Activated CD4-positive, alpha-beta T cell treated with anti-CD3 and anti-CD28 coated beads, Interleukin-2, Interleukin-6, amounts not matched to agents 100 ng/mL and 50 ng/mL, durations not matched to agents 16 hours and 8 hours (primary cell): Measurements from ENCODE around the gene COX6A2.
A peak's percentile ranks its signal among the peaks of the same experiment; 100 is the strongest.
"Not testable (repeated sequence)": the region's sequence is repeated elsewhere in the genome, so short reads cannot be mapped to it uniquely, and the experiment has no call there.

Experiments
- DNase-seq: peaks from one replicate; pipeline ENCODE4 v3.0.0-alpha.2; 2020

COX6A2 gene

GRCh38 chr16:31436221-31437045 is 8.3 kb upstream of the COX6A2 start:
- no peak for DNase-seq

GRCh38 chr16:31435341-31436220 is 7.4 kb upstream of the COX6A2 start:
- DNase-seq = no peak

GRCh38 chr16:31430380-31431052 is 2.4 kb upstream of the COX6A2 start:
- DNase-seq = no peak

GRCh38 chr16:31429796-31430195 is 1.6 kb upstream of the COX6A2 start:
- no peak for DNase-seq

GRCh38 chr16:31429314-31429713 is 1.2 kb upstream of the COX6A2 start:
- no peak for DNase-seq

GRCh38 chr16:31428638-31429247 is 583 bp upstream of the COX6A2 start:
- DNase-seq = no peak

- DNase-seq = peak; percentile 42
Measured at GRCh38 chr16:31427441-31428278, 500 bp downstream of the COX6A2 start.

GRCh38 chr16:31423801-31424200 is 4.4 kb downstream of the COX6A2 start:
- DNase-seq = no peak

- DNase-seq = no peak
Measured at GRCh38 chr16:31423241-31423640, 4.9 kb downstream of the COX6A2 start.

- DNase-seq = peak; percentile 87
Measured at GRCh38 chr16:31421587-31421986, 6.6 kb downstream of the COX6A2 start.

GRCh38 chr16:31420037-31420436 is 8.1 kb downstream of the COX6A2 start:
- peak; percentile 46 for DNase-seq

- DNase-seq = no peak
Measured at GRCh38 chr16:31417916-31418315, 10.2 kb downstream of the COX6A2 start.

GRCh38 chr16:31417036-31417435 is 11.1 kb downstream of the COX6A2 start:
- DNase-seq = not testable (repeated sequence)

- DNase-seq = no peak
Measured at GRCh38 chr16:31416371-31416770, 11.8 kb downstream of the COX6A2 start.

- no peak for DNase-seq
Measured at GRCh38 chr16:31414706-31415105, 13.5 kb downstream of the COX6A2 start.

GRCh38 chr16:31413943-31414342 is 14.2 kb downstream of the COX6A2 start:
- no peak for DNase-seq

- no peak for DNase-seq
Measured at GRCh38 chr16:31413381-31413780, 14.8 kb downstream of the COX6A2 start.

- DNase-seq = no peak
Measured at GRCh38 chr16:31412750-31413149, 15.4 kb downstream of the COX6A2 start.

GRCh38 chr16:31411024-31411844 is 16.9 kb downstream of the COX6A2 start:
- no peak for DNase-seq

GRCh38 chr16:31410082-31410481 is 18.1 kb downstream of the COX6A2 start:
- no peak for DNase-seq

GRCh38 chr16:31409433-31409832 is 18.7 kb downstream of the COX6A2 start:
- DNase-seq = no peak
